A549 (cell line): ENCODE results near the gene ADARB1. TPM values are rescaled to one million over a fixed set of nuclear protein-coding genes. Genes with fewer than 3 reads are reported as not detected.

Source experiments
- ATAC-seq, 2 experiments: fragments of 200-7000 bp in 1 of 2; fragments of >200 bp in 1 of 2; cut with Nextera tagmentation in 1 of 2; cut with Tn5 transposase in 1 of 2; 3 replicates each; pipeline versions ENCODE4 v1.8.0 to v1.9.1; 2018 to 2020; ENCODE audit warnings: mild to moderate bottlenecking in 1 of 2, moderate library complexity in 1 of 2
- CTCF ChIA-PET: fragments of 300-600 bp; sonication (Branson Sonifier 250); formaldehyde crosslinking; extraction: SDS; loops from one replicate; lab custom pipeline; 2021; ENCODE audit warnings: antibody characterized with exemption, inconsistent platforms; lab: Yijun Ruan, JAX
- POLR2A ChIA-PET: fragments of 350-600 bp; formaldehyde crosslinking; extraction: SDS; loops from one replicate; lab custom pipeline; 2021; ENCODE audit warnings: antibody characterized with exemption, inconsistent platforms; lab: Yijun Ruan, JAX
- DNase-seq, 2 experiments: peaks; one replicate each; pipeline versions ENCODE4 v3.0.0 to v3.0.0-alpha.2; 2011 to 2016; ENCODE audit warnings: low read depth in 1 of 2, low spot score in 1 of 2
- FAIRE-seq: peaks from 2 replicates; lab custom pipeline; 2011; peaks lifted over from hg19 to GRCh38; lab: Jason Lieb, UNC
- H3K27ac ChIP-seq, 2 experiments: fragments of >200 bp; sonication (Bioruptor Twin); formaldehyde crosslinking; 3 replicates each; pipeline ENCODE4 v1.5.1; 2016 to 2017
- H3K4me1 ChIP-seq: fragments of >200 bp; sonication (Bioruptor Twin); formaldehyde crosslinking; 3 replicates; pipeline ENCODE4 v1.6.1; 2016
- H3K4me2 ChIP-seq: fragments of >200 bp; sonication (Bioruptor Twin); formaldehyde crosslinking; 3 replicates; pipeline ENCODE4 v1.6.1; 2016
- H3K4me3 ChIP-seq: fragments of >200 bp; sonication (Bioruptor Twin); formaldehyde crosslinking; 3 replicates; pipeline ENCODE4 v1.5.1; 2016
- H3K9me3 ChIP-seq: fragments of >200 bp; sonication (Bioruptor Twin); formaldehyde crosslinking; 3 replicates; pipeline ENCODE4 v1.6.1; 2016
- CHD4 ChIP-seq: fragments of 200-600 bp; sonication (generic); IDR thresholded peaks from 2 replicates; pipeline ENCODE4 v1.6.1; 2016; ENCODE audit warnings: antibody characterized with exemption, mild to moderate bottlenecking, borderline replicate concordance
- EHMT2 ChIP-seq: fragments of 200-600 bp; sonication (generic); IDR thresholded peaks from 2 replicates; pipeline ENCODE4 v1.6.1; 2016; ENCODE audit warnings: antibody characterized with exemption, low read depth, mild to moderate bottlenecking, moderate library complexity
- EP300 ChIP-seq, 2 experiments: fragments of >200 bp; sonication (Bioruptor Twin); formaldehyde crosslinking; IDR thresholded peaks; 2 replicates in 1 of 2; 3 replicates in 1 of 2; pipeline ENCODE4 v1.6.1; 2016 to 2017
- ESRRA ChIP-seq: fragments of 150-350 bp; IDR thresholded peaks from 2 replicates; pipeline ENCODE4 v1.6.1; 2014; ENCODE audit warnings: mild to moderate bottlenecking, low read length, borderline replicate concordance
- HDAC2 ChIP-seq: fragments of 200-600 bp; sonication (generic); IDR thresholded peaks from 2 replicates; pipeline ENCODE4 v1.6.1; 2016
- HOXA7 ChIP-seq: fragments of 250-450 bp; sonication (Bioruptor Pico); IDR thresholded peaks from 2 replicates; pipeline ENCODE4 v1.5.0; 2020; ENCODE audit warnings: mild to moderate bottlenecking, moderate library complexity
- HOXB13 ChIP-seq: fragments of 250-450 bp; sonication (Bioruptor Pico); IDR thresholded peaks from 2 replicates; pipeline ENCODE4 v1.5.0; 2020; ENCODE audit warnings: low read depth, mild to moderate bottlenecking, moderate library complexity
- JUNB ChIP-seq: fragments of >200 bp; sonication (Bioruptor Twin); formaldehyde crosslinking; IDR thresholded peaks from 2 replicates; pipeline ENCODE4 v1.6.1; 2016
- KDM5A ChIP-seq: fragments of 200-600 bp; sonication (generic); IDR thresholded peaks from 2 replicates; pipeline ENCODE4 v1.6.1; 2016; ENCODE audit warnings: antibody characterized with exemption, mild to moderate bottlenecking
- PHF8 ChIP-seq: fragments of 200-600 bp; sonication (generic); IDR thresholded peaks from 2 replicates; pipeline ENCODE4 v1.6.1; 2016; ENCODE audit warnings: low read depth, mild to moderate bottlenecking, antibody characterized with exemption, moderate library complexity, borderline replicate concordance
- POLR2A ChIP-seq: IDR thresholded peaks from 2 replicates; pipeline ENCODE4 v1.6.1; 2012; ENCODE audit warnings: mild to moderate bottlenecking, low read length
- POLR2AphosphoS2 ChIP-seq: conservative IDR thresholded peaks from 2 replicates; pipeline ENCODE4 v1.6.1; 2012; ENCODE audit warnings: low read length, improper control_type of control experiment, inconsistent platforms
- RAD21 ChIP-seq, 2 experiments: fragments of >200 bp in 1 of 2; sonication (Bioruptor Twin) in 1 of 2; formaldehyde crosslinking in 1 of 2; IDR thresholded peaks in 1 of 2; conservative IDR thresholded peaks in 1 of 2; 2 replicates in 1 of 2; 3 replicates in 1 of 2; pipeline ENCODE4 v1.6.1; 2012 to 2018; ENCODE audit warnings: inconsistent platforms in 1 of 2
- RFX5 ChIP-seq: fragments of 450-650 bp; IDR thresholded peaks from 2 replicates; pipeline ENCODE4 v1.7.1; 2014; ENCODE audit warnings: antibody characterized with exemption, mild to moderate bottlenecking, moderate library complexity
- RNF2 ChIP-seq: fragments of 200-600 bp; sonication (generic); IDR thresholded peaks from 2 replicates; pipeline ENCODE4 v1.6.1; 2016; ENCODE audit warnings: low read depth, mild to moderate bottlenecking, antibody characterized with exemption, moderate library complexity, borderline replicate concordance
- TFCP2L1 ChIP-seq: fragments of 250-450 bp; sonication (Bioruptor Pico); IDR thresholded peaks from 2 replicates; pipeline ENCODE4 v1.5.0; 2021; ENCODE audit warnings: mild to moderate bottlenecking
- WGBS: methylation state at CpG from one replicate; pipeline ENCODE4 v1.1.6; 2017; ENCODE audit errors: missing lambda C conversion rate; 5-methylcytosine and 5-hydroxymethylcytosine counted together
- polyA plus RNA-seq, 4 experiments: library from polyadenylated mRNA; depleted of rRNA in 3 of 4; stranded (reverse); fragments of >200 nt; fragmentation: RNase III in 1 of 4; extraction: RNeasy Plus Mini Kit Qiagen cat#74134 plus additional on column Dnase treatment in 1 of 4; gene quantifications; 2 replicates in 3 of 4; 3 replicates in 1 of 4; pipeline ENCODE4 v1.2.3, GENCODE V29; 2011 to 2017
- TF ChIP-seq, protein P1 (sequence below): IDR thresholded peaks from 2 replicates; pipeline ENCODE4 v1.6.1; 2012; ENCODE audit warnings: low read depth, borderline replicate concordance
- TF ChIP-seq, protein P2 (sequence below): fragments of >200 bp; sonication (Bioruptor Twin); formaldehyde crosslinking; IDR thresholded peaks from 3 replicates; pipeline ENCODE4 v1.6.1; 2016
- TF ChIP-seq, protein P3 (sequence below): fragments of >200 bp; sonication (Bioruptor Twin); formaldehyde crosslinking; IDR thresholded peaks from 3 replicates; pipeline ENCODE4 v1.5.1; 2016
- TF ChIP-seq, protein P4 (sequence below): fragments of 250-450 bp; sonication (Bioruptor Pico); IDR thresholded peaks from 2 replicates; pipeline ENCODE4 v1.5.0; 2021; ENCODE audit warnings: mild to moderate bottlenecking, moderate library complexity, borderline replicate concordance
- TF ChIP-seq, protein P5 (sequence below): fragments of 450-650 bp; IDR thresholded peaks from 2 replicates; pipeline ENCODE4 v1.6.1; 2014; ENCODE audit warnings: antibody characterized with exemption
- TF ChIP-seq, protein P6 (sequence below): IDR thresholded peaks from 2 replicates; pipeline ENCODE4 v1.6.1; 2012
- TF ChIP-seq, protein P7 (sequence below): fragments of 150-350 bp; IDR thresholded peaks from 2 replicates; pipeline ENCODE4 v1.6.1; 2014; ENCODE audit warnings: low read depth, mild to moderate bottlenecking, low read length

The ADARB1 gene
- polyA plus RNA-seq, 2 of the 4 experiments (the other 2 are of a cell fraction) = 3.2 to 5.7 TPM

DNA sequence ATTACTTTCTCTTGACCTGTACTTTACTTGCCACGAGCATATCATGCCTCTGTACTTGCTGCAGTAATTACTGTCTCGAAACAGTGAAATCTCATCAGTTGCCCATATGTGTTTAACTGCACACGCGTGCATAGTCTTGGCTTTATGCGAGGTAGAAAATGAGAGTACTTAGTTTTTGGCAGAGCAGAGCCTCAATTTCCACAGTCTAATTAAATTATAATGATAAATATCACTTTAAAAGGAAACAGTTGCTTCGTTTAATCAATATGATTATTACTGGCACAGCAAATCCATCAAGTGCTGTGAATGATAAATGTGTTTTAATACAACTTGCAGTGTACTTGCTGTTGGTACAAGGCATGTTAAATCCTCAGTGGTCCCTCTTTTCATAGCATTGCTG lies 47.6 kb downstream of the ADARB1 start:
- no peak for DNase-seq
- Histone ChIP-seq H3K4me3 (no peak overlapping the region), H3K4me1 (no peaks in the 10 kb centered on the region), H3K4me2 (no peak overlapping the region), H3K9me3 (no peaks in the 10 kb centered on the region), H3K27ac (no peak overlapping the region)
- FAIRE-seq = no peak
- CTCF ChIA-PET = interaction anchor here (0.9 to 3.3 kb wide), 5 partner anchors 10 to 178 kb away, joined by 3 to 16 read pairs (median 4); no protein-coding TSS in a partner anchor
- no peak for ATAC-seq
- TF ChIP-seq PHF8 (no peak), JUNB (no peak), HOXB13 (CRISPR knock-in tag) (no peak), EP300 (IDR thresholded peaks at IDR 0.05) (no peak), EHMT2 (no peak), HOXA7 (no peak), HDAC2 (no peak), TFCP2L1 (CRISPR knock-in tag) (no peak), RNF2 (no peak)
- 70% methylated on average over 6 of the region's 6 CpGs for WGBS
- POLR2A ChIA-PET = no interaction called here

DNA sequence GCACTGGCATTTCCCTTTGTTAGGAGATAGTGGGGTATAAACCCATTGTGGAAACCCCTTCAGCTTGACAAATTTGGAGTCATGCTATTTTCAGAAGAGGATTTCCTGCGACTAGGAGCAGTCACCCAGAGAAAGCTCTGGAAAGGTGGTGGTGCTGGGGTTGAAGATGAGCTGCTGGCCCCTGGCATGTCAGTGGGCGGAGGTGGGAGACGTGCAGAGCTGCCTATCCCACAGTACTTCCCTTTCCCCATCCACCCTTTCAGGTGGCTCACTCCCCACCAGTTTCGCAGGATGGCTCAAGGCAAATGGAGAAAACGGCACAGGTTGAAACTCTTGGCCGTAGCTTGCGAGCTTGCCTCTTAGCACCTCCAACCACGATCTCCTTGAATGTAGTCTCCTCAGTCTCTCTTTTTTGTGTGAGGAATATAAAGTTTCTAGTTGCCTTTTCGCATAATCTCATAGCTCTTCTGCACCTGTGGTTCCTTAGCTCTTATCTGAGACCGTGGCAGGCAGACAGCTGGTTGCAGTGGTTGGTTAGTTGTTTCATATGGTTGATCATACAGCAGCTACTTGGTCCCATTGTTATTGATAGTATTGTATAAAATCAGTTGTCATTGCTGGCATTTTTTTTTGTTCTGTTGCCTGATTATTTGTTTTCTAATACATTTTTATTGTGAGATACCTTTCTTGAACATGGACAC lies 48.2 kb downstream of the ADARB1 start:
- H3K4me1 ChIP-seq = no peaks in the 10 kb centered on the region
- no peak for TF ChIP-seq POLR2AphosphoS2
- TF ChIP-seq, protein P1, sequence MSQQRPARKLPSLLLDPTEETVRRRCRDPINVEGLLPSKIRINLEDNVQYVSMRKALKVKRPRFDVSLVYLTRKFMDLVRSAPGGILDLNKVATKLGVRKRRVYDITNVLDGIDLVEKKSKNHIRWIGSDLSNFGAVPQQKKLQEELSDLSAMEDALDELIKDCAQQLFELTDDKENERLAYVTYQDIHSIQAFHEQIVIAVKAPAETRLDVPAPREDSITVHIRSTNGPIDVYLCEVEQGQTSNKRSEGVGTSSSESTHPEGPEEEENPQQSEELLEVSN = no peak
- TF ChIP-seq POLR2A = no peak
- TF ChIP-seq, protein P2, sequence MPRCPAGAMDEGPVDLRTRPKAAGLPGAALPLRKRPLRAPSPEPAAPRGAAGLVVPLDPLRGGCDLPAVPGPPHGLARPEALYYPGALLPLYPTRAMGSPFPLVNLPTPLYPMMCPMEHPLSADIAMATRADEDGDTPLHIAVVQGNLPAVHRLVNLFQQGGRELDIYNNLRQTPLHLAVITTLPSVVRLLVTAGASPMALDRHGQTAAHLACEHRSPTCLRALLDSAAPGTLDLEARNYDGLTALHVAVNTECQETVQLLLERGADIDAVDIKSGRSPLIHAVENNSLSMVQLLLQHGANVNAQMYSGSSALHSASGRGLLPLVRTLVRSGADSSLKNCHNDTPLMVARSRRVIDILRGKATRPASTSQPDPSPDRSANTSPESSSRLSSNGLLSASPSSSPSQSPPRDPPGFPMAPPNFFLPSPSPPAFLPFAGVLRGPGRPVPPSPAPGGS = no peak
- no peak for TF ChIP-seq RFX5
- TF ChIP-seq CHD4 = no peak
- no peak for TF ChIP-seq RNF2
- TF ChIP-seq RAD21 (conservative IDR thresholded peaks at IDR 0.05 in 1 of 2, IDR thresholded peaks at IDR 0.05 in 1 of 2) = no peak
- TF ChIP-seq, protein P3, sequence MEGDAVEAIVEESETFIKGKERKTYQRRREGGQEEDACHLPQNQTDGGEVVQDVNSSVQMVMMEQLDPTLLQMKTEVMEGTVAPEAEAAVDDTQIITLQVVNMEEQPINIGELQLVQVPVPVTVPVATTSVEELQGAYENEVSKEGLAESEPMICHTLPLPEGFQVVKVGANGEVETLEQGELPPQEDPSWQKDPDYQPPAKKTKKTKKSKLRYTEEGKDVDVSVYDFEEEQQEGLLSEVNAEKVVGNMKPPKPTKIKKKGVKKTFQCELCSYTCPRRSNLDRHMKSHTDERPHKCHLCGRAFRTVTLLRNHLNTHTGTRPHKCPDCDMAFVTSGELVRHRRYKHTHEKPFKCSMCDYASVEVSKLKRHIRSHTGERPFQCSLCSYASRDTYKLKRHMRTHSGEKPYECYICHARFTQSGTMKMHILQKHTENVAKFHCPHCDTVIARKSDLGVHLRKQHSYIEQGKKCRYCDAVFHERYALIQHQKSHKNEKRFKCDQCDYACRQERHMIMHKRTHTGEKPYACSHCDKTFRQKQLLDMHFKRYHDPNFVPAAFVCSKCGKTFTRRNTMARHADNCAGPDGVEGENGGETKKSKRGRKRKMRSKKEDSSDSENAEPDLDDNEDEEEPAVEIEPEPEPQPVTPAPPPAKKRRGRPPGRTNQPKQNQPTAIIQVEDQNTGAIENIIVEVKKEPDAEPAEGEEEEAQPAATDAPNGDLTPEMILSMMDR = no peak
- TF ChIP-seq HDAC2 = no peak
- no peak for TF ChIP-seq ESRRA
- TF ChIP-seq, protein P4, sequence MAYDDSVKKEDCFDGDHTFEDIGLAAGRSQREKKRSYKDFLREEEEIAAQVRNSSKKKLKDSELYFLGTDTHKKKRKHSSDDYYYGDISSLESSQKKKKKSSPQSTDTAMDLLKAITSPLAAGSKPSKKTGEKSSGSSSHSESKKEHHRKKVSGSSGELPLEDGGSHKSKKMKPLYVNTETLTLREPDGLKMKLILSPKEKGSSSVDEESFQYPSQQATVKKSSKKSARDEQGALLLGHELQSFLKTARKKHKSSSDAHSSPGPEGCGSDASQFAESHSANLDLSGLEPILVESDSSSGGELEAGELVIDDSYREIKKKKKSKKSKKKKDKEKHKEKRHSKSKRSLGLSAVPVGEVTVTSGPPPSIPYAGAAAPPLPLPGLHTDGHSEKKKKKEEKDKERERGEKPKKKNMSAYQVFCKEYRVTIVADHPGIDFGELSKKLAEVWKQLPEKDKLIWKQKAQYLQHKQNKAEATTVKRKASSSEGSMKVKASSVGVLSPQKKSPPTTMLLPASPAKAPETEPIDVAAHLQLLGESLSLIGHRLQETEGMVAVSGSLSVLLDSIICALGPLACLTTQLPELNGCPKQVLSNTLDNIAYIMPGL (CRISPR knock-in tag) = no peak
- TF ChIP-seq, protein P5, sequence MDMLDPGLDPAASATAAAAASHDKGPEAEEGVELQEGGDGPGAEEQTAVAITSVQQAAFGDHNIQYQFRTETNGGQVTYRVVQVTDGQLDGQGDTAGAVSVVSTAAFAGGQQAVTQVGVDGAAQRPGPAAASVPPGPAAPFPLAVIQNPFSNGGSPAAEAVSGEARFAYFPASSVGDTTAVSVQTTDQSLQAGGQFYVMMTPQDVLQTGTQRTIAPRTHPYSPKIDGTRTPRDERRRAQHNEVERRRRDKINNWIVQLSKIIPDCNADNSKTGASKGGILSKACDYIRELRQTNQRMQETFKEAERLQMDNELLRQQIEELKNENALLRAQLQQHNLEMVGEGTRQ = no peak
- TF ChIP-seq, protein P6, sequence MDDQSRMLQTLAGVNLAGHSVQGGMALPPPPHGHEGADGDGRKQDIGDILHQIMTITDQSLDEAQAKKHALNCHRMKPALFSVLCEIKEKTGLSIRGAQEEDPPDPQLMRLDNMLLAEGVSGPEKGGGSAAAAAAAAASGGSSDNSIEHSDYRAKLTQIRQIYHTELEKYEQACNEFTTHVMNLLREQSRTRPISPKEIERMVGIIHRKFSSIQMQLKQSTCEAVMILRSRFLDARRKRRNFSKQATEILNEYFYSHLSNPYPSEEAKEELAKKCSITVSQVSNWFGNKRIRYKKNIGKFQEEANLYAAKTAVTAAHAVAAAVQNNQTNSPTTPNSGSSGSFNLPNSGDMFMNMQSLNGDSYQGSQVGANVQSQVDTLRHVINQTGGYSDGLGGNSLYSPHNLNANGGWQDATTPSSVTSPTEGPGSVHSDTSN = no peak
- no peak for TF ChIP-seq KDM5A
- TF ChIP-seq, protein P7, sequence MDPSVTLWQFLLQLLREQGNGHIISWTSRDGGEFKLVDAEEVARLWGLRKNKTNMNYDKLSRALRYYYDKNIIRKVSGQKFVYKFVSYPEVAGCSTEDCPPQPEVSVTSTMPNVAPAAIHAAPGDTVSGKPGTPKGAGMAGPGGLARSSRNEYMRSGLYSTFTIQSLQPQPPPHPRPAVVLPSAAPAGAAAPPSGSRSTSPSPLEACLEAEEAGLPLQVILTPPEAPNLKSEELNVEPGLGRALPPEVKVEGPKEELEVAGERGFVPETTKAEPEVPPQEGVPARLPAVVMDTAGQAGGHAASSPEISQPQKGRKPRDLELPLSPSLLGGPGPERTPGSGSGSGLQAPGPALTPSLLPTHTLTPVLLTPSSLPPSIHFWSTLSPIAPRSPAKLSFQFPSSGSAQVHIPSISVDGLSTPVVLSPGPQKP = no peak
- TF ChIP-seq TFCP2L1 (CRISPR knock-in tag) = no peak
- TF ChIP-seq, all 56 proteins: peak for 0
- 85% methylated on average over 10 of the region's 10 CpGs for WGBS
- FAIRE-seq (no peak), ATAC-seq (no peak), DNase-seq (no peak)
- CTCF ChIA-PET = interaction anchor here (0.6 to 3.3 kb wide), 6 partner anchors 9 to 1154 kb away, joined by 3 to 16 read pairs (median 4); no protein-coding TSS in a partner anchor
- Histone ChIP-seq H3K9me3 (no peaks in the 10 kb centered on the region), H3K4me2 (no peak overlapping the region), H3K27ac (no peak overlapping the region), H3K4me3 (no peak overlapping the region)
- POLR2A ChIA-PET = no interaction called here
